ENCODE data around the gene RCE1. TPM values are rescaled to one million over a fixed set of nuclear protein-coding genes. Genes with fewer than 3 reads are reported as not detected.

Gene RCE1
- total and polyA plus RNA-seq, 2 donors (not counting 3 experiments of a cell fraction or from before 2014, with no cell fraction given), result 26.9 to 47.4 TPM

GRCh38 chr11:66820901-66821300 lies 22.3 kb upstream of the RCE1 start:
- Histone ChIP-seq H3K4me2 (ENCODE audit: insufficient read depth, low read length) (no peak overlapping the region), H3K36me3 (ENCODE audit: control insufficient read depth in 2 of 2, extremely low read depth in 1 of 2, insufficient read depth in 2 of 2, low read length in 2 of 2) (no peaks in the 10 kb centered on the region), H2AFZ (ENCODE audit: low read depth, low read length) (no peak overlapping the region), H4K20me1 (replicated peaks; ENCODE audit: control insufficient read depth, extremely low read depth, insufficient read depth, low read length) (no peaks in the 10 kb centered on the region), H3K4me1 (ENCODE audit: control insufficient read depth, extremely low read depth, insufficient read depth, low read length) (peaks cover 2% of the 10 kb centered on the region), H3K27me3 (ENCODE audit: control insufficient read depth in 2 of 2, insufficient read depth in 2 of 2, low read length in 2 of 2) (no peaks in the 10 kb centered on the region), H3K9me1 (replicated peaks; ENCODE audit: control insufficient read depth, extremely low read depth, insufficient read depth, low read length) (no peaks in the 10 kb centered on the region), H3K4me3 (replicated peaks in 1 of 3; ENCODE audit: insufficient read depth in 1 of 3, low read depth in 1 of 3, low read length in 3 of 3) (no peak overlapping the region), H3K79me2 (ENCODE audit: control insufficient read depth, insufficient read depth, low read length) (no peaks in the 10 kb centered on the region), H3K27ac (ENCODE audit: insufficient read depth, low read depth, low read length) (no peak overlapping the region), H3K9ac (replicated peaks; ENCODE audit: extremely low read depth, insufficient read depth, low read length) (no peak overlapping the region), H3K9me3 (replicated peaks; ENCODE audit: control insufficient read depth, insufficient read depth, low read length) (no peaks in the 10 kb centered on the region)
- TF ChIP-seq FOS (IDR thresholded peaks at IDR 0.05; ENCODE audit: borderline replicate concordance, insufficient read depth, low read length), result no peak
- no peak for TF ChIP-seq EZH2 (IDR thresholded peaks at IDR 0.05; ENCODE audit: borderline replicate concordance, low read depth, low read length, severe bottlenecking)
- no peak for TF ChIP-seq CTCF (IDR thresholded peaks at IDR 0.05; ENCODE audit: extremely low read depth in 1 of 2, insufficient read depth in 1 of 2, low read depth in 1 of 2, low read length in 2 of 2)
- no peak for TF ChIP-seq POLR2AphosphoS5 (IDR thresholded peaks at IDR 0.05; ENCODE audit: insufficient read depth, low read depth, low read length)
- TF ChIP-seq JUN (IDR thresholded peaks at IDR 0.05; ENCODE audit: borderline replicate concordance, insufficient read depth, insufficient read length, low read depth), result no peak
- TF ChIP-seq POLR2A (IDR thresholded peaks at IDR 0.05; ENCODE audit: low read depth, low read length), result no peak
- TF ChIP-seq, protein P1, sequence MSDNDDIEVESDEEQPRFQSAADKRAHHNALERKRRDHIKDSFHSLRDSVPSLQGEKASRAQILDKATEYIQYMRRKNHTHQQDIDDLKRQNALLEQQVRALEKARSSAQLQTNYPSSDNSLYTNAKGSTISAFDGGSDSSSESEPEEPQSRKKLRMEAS (IDR thresholded peaks at IDR 0.05; ENCODE audit: insufficient read depth, insufficient read length), result no peak
- TF ChIP-seq GATA2 (IDR thresholded peaks at IDR 0.05; ENCODE audit: insufficient read depth, insufficient read length, low read depth, low read length), result no peak
- no peak for TF ChIP-seq MYC (IDR thresholded peaks at IDR 0.05; ENCODE audit: low read depth, low read length)
- BruUV-seq (replicated peaks), result no TSS peak
- FAIRE-seq, result no peak
- intact Hi-C loops (cut with micrococcal nuclease), result no loop called here
- POLR2A ChIA-PET, result no interaction called here
- DNase-seq (ENCODE audit: low read depth, low spot score), result no peak
- CTCF ChIA-PET, result interaction anchor here (1.1 kb wide), 1 partner anchor 135 kb away, joined by 3 read pairs; no protein-coding TSS in a partner anchor
- dilution Hi-C loops (cut with MboI; ENCODE audit: extremely low pct_ligation_motif_present, low sequenced_read_pairs), result no loop called here

Data from endothelial cell of umbilical vein (primary cell).